HCEC 1CT (cell line): Measurements from ENCODE around the gene SMAD2.

ENCODE experiments used
- DNase-seq: peaks from one replicate; pipeline ENCODE4 v3.0.0-alpha.2; 2017

SMAD2 gene

DNA sequence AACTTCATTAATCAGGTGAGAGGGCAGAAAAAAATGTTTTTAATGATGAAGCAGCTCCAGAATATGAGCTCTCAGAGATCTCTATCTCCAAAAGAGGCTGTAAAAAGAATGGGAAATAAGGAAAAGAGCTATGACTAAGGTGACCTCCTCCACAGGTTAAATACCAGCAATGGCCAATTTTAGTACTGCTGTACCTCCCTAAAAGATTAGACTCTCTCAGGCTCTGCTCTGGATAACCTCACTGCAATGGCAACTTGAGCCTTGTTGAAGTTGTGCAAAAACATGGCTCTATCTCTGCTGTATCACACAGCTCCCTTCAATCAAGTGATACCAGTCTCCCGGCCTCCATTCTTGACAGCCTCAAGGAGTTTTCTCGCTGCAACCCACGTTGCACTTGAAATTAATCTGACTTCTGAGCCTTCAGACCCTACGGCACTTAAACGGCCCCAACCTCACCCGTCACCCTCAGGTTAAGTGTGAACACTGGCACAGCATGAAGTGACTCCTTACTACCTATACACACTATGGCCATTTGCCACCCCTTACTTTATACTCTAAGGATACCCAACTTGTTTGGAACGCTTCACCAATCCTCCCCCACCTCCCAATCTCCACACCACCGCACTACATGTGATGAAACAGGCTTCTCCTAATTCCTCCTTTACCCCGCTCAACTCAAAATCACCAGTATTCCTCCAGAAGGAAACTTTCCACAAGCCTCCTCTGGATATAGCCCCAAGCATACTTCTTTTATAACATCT is 36.3 kb downstream of the SMAD2 start:
- DNase-seq: peak; percentile 9

DNA sequence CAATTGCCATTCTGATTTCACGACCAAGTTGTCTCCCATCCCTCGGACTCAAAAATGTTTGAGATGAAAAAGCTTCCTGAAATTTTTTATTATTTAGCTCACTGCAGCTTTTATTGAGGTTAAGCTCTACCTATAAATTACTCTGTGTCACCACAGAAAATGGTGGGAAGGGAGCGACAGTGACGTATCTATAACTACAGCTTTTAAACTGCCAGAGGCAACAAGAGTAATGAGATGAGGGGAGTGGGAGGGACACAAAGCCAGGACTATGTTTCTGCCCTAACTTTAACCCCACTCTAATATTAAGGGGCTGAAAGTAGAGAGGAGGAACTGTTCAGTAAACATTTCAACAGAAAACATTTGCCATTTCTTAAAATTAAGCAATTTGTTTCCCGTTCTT is 37.4 kb downstream of the SMAD2 start:
- DNase-seq: no peak

GRCh38 chr18:47888156-47888555 is 42.3 kb downstream of the SMAD2 start:
- DNase-seq: no peak

DNA sequence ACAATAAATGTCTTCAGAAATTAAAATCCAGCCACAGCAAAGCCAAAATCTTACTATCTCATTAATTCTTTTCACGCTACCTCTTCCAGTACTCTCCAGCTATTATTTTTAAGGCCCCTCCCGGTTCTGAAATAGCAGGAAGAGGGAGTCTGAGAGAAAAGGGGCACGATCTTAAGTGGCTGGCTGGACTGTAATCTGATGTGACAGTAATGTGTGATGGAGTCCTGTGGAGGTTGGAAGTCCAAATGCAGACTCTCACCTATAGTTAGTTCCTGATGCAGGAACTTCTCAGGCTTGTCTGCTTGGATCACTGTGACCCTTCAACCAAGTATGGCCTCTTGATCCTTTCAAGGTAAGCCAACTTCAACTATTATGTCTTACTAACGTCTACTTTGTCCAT is 43.2 kb downstream of the SMAD2 start:
- no peak for DNase-seq

GRCh38 chr18:47883771-47884413 is 46.6 kb downstream of the SMAD2 start:
- peak; percentile 65 for DNase-seq

- DNase-seq: peak; percentile 71
Measured at GRCh38 chr18:47882641-47883040, 47.8 kb downstream of the SMAD2 start.

DNA sequence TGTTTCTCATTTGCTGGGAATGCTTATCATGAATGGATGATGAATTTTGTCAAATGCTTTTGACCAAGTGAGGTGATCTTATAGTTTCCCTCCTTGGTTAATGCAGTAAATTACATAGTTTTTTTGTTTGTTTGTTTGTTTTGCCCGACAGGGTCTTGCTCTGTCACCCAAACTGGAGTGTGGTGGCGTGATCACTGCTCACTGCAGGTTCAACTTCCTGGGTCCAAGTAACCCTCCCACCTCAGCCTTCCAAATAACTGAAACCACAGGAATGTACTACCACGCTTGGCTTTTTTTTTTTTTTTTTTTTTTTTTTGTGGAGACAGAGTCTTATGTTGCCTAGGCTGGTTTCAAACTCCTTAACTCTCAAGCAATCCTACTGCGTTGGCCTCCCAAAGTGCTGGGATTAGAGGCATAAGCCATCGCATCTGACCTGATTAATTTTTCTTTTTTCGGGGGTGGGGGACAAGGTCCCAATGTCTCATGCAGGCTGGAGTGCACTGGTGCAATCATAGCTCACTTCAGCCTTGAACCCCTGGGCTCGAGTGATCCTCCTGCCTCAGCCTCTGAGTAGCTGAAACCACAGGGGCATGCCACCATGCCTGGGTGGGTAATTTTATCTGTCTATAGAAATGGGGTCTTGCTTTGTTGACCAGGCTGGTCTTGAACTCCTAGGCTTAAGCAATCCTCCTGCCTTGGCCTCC is 48.6 kb downstream of the SMAD2 start:
- DNase-seq: peak; percentile 61

GRCh38 chr18:47881042-47881441 is 49.4 kb downstream of the SMAD2 start:
- DNase-seq: no peak

DNA sequence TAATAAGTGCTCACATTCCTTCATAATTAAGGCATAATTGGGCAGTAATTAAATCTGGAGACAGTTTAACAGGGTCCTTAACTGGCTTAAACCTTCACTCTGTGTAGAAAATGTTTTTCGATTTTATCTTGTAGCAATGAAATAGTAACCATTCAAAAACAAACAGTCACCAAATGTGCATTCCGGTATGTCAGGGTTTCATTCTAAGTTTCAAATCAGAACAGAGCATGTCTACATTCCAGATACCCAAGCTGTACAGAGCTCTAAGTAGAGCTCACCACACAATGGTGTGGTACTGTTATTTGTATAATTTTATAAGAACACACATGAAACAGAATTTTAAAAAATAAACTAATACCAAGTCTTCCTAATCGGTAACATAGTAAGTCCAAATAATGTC is 52.6 kb downstream of the SMAD2 start:
- DNase-seq: no peak

- DNase-seq: no peak
Measured at GRCh38 chr18:47876813-47877212, 53.6 kb downstream of the SMAD2 start.

DNA sequence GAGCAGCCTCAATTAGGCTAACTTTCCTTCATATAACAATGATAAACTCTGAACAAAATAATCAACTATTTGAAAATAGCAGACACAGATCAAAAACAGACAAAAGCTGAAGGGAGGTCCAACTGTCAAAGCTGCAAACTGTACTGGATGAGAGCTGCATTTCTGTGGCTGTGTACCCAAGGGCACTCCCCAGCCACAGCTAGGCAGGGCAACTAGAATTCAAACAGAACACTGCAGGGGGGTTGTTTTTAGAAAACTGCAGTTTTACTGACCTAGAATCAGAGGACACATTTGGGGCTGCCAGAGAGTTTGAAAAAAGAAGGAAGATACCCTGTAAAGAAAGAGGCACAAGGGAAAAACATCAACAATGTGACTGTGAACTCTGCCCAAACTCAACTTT is 56.8 kb downstream of the SMAD2 start:
- no peak for DNase-seq

- no peak for DNase-seq
Measured at GRCh38 chr18:47872426-47872825, 58.0 kb downstream of the SMAD2 start.

GRCh38 chr18:47871288-47871687 is 59.2 kb downstream of the SMAD2 start:
- DNase-seq: no peak

GRCh38 chr18:47870605-47871004 is 59.9 kb downstream of the SMAD2 start:
- peak; percentile 32 for DNase-seq

DNA sequence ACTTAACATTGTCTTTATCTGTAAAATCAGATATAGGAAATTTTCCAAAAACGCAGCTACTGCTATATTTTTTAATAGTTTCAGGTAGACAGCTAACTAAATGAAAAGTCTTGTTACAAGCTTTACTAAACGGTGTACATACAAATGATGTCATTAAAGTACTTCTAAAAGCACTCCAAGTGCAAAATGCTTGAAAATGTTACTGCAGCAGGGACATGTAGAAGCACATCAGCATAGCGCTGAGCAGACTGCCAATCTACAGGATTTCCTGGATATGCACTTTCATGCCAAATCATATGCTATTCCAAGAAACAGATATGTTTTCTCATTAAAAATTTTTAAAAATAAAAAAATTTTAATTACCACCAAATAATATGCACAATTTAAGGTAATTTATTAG is 61.7 kb downstream of the SMAD2 start:
- DNase-seq: no peak

DNA sequence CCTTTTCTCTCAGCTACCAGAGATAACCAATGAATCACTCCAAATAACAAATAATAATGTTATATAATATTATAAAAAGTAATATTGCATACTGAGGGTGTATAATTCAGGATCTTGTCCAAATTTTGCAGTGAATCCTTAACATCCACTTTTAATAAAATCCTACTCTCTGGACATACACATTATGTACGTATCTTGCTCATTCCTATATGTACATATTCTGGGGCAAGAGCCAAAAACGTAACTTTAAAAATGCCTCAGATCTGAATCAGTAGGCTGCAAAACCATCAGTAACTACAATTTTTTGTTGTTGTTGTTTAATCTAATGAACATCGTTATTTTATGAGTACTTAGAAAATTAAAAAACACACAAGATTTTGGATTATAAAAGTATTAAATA is 65.3 kb downstream of the SMAD2 start:
- no peak for DNase-seq

DNA sequence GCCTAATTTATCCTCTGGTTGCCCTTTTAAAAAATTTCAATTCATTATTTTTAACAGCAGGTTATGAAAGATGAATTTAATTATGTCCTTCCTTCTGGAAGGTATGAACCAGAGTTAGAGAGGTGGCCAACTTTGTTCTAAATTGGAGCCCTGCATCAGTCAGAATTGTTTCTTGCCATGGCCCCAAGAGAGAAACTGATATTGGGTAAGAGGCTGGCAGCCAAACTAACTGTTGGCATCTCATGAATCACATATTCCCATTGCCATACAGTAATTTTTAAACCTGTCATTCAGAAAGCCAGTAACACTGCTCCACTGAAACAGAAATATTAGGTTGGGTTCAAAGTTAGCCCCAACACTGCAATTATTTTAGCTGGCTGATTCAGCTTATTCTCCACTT is 67.4 kb downstream of the SMAD2 start:
- DNase-seq: no peak

DNA sequence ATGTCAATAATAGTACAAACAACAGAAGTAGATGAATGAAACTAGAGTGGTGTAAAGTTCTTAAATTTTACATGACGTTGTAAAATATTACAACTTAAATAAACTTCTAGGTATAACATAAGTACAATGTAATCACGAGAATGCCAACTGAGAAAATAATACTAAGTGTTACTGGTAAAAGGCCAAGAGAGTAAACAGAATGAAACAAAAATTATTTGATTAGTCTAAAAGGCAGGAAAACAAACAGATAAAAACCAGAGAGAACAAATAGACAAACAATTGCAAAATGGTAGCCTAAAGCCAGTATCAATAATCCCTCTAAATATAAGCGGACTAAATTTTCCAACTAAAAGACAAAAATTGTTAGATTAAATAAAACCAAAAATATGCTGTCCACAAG is 71.9 kb downstream of the SMAD2 start:
- DNase-seq: no peak

- DNase-seq: no peak
Measured at GRCh38 chr18:47847635-47848034, 82.8 kb downstream of the SMAD2 start.

- no peak for DNase-seq
Measured at GRCh38 chr18:47846431-47846830, 84.0 kb downstream of the SMAD2 start.

DNA sequence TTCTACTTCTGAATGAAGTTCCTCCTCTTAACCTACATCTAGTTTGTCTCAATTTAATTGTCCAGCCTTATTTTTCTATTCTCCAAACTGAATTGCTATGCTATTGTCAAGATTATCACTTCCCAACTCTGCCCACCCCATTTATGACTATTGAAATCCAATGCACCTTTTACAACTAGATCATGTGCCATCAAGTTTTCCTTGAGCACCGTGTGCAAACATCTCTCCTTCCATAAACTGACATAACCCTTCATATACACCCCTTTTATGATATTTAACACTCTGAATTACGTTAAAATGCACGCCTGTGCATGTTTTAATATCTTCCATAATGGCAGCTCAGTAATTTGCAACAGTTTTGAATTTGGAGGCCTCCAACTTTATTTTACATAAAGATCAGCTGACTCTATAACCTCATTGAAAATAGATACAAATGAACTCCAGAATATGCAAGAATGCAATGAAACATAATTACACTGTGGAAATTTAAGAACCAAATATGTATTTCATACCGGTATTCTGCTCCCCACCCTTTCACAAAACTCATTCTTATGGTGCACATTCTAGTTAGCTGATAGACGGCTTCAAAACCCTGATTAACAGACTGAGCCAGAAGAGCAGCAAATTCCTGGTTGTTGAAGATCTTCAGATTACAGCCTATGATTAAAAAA is 85.5 kb downstream of the SMAD2 start:
- DNase-seq: no peak

DNA sequence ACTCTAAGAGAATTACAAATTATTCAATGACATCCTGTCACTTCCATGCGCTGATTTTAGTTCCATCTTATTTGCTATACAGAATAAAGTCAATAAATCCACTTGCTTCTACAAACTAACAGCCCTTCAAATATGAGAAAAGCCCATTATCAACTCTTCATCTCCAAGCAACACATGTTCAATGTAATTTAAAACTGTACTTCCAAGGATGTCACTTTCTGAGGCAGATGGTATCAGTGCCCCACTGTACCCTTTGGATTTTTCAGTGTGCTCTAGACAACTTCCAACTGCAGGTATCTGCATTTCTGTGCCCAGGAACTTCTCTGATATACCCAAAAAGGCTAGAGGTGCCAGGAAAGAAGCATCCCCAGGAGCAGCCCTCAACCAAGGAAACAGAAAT is 87.6 kb downstream of the SMAD2 start:
- no peak for DNase-seq

- DNase-seq: no peak
Measured at GRCh38 chr18:47838396-47838795, 92.1 kb downstream of the SMAD2 start.

DNA sequence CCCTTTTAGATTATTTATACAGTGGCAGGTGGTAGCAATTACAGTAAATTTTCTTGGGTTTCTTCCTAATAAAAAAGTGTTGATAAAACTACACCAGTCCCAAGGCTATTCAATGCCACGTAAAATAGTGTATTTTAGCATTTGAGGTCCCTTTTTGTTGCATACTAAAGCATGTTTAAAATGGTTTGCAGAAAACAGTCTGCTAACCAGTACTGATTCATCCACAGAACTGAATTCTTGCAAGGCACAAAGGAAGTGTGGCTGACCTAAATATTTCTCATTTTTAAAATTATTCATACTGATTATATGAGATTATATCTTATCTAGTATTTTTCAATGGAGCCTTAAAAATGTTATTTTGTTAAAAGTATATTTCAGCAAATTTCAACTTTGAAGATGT is 98.1 kb downstream of the SMAD2 start:
- no peak for DNase-seq
